ENCODE results near the gene SCAP.

DNA sequence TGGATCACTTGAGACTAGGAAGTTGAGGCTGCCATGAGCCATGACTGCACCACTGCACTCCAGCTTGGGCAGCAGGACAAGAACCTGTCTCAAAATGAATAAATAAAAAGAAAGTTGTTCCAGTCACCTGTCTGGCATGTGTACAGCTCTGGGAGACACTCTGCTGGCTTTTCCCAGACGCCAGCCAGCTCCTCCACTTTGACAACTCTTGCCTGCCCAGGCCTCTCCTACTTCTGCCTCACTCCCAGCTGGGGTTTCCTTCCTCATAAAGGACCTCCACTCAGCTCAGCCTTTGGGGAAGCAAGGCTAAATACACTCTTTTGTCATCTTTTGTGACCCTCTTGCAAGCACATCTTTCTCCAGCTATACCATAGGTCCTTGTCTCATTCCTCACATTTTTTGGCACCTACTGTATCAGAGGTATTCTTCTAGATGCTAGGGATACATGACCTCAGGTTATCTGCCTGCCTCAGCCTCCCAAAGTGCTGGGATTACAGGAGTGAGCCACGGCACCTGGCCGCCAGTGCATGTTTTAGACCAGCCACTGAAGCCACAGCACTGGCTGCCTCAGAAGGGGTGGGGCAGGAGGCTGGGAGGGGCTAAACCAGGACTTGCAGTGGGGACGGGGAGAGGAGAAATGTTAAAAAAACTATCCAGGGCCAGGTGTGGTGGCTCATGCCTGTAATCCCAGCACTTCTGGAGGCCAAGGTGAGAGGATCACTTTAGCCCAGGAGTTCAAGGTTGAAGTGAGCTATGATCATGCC, 47.8 kb upstream of the SCAP start:
- TF ChIP-seq ATF2 (tag by site-specific recombination; IDR thresholded peaks at IDR 0.05; ENCODE audit: low read depth) = no peak
- no peak for TF ChIP-seq CTCF (tag by site-specific recombination; IDR thresholded peaks at IDR 0.05)
- TF ChIP-seq, protein P1, sequence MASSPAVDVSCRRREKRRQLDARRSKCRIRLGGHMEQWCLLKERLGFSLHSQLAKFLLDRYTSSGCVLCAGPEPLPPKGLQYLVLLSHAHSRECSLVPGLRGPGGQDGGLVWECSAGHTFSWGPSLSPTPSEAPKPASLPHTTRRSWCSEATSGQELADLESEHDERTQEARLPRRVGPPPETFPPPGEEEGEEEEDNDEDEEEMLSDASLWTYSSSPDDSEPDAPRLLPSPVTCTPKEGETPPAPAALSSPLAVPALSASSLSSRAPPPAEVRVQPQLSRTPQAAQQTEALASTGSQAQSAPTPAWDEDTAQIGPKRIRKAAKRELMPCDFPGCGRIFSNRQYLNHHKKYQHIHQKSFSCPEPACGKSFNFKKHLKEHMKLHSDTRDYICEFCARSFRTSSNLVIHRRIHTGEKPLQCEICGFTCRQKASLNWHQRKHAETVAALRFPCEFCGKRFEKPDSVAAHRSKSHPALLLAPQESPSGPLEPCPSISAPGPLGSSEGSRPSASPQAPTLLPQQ (tag by site-specific recombination; IDR thresholded peaks at IDR 0.05) = no peak
- TF ChIP-seq PBX3 (CRISPR knock-in tag; IDR thresholded peaks at IDR 0.05) = no peak
- no peak for TF ChIP-seq ZBTB26 (tag by site-specific recombination; optimal IDR thresholded peaks at IDR 0.05)
- TF ChIP-seq, protein P2, sequence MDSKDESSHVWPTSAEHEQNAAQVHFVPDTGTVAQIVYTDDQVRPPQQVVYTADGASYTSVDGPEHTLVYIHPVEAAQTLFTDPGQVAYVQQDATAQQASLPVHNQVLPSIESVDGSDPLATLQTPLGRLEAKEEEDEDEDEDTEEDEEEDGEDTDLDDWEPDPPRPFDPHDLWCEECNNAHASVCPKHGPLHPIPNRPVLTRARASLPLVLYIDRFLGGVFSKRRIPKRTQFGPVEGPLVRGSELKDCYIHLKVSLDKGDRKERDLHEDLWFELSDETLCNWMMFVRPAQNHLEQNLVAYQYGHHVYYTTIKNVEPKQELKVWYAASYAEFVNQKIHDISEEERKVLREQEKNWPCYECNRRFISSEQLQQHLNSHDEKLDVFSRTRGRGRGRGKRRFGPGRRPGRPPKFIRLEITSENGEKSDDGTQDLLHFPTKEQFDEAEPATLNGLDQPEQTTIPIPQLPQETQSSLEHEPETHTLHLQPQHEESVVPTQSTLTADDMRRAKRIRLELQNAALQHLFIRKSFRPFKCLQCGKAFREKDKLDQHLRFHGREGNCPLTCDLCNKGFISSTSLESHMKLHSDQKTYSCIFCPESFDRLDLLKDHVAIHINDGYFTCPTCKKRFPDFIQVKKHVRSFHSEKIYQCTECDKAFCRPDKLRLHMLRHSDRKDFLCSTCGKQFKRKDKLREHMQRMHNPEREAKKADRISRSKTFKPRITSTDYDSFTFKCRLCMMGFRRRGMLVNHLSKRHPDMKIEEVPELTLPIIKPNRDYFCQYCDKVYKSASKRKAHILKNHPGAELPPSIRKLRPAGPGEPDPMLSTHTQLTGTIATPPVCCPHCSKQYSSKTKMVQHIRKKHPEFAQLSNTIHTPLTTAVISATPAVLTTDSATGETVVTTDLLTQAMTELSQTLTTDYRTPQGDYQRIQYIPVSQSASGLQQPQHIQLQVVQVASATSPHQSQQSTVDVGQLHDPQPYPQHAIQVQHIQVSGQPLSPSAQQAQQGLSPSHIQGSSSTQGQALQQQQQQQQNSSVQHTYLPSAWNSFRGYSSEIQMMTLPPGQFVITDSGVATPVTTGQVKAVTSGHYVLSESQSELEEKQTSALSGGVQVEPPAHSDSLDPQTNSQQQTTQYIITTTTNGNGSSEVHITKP (tag by site-specific recombination; IDR thresholded peaks at IDR 0.05) = no peak
- no peak for TF ChIP-seq REST (tag by site-specific recombination; IDR thresholded peaks at IDR 0.05)
- no peak for TF ChIP-seq ZNF146 (tag by site-specific recombination; IDR thresholded peaks at IDR 0.05)
- TF ChIP-seq ZNF645 (tag by site-specific recombination; IDR thresholded peaks at IDR 0.05) = no peak
- no peak for TF ChIP-seq ZNF544 (tag by site-specific recombination; IDR thresholded peaks at IDR 0.05)
- TF ChIP-seq ZNF664 (tag by site-specific recombination; IDR thresholded peaks at IDR 0.05) = no peak
- TF ChIP-seq TCF7L2 (IDR thresholded peaks at IDR 0.05; ENCODE audit: borderline replicate concordance, low read depth, low read length) = no peak
- TF ChIP-seq MYNN (tag by site-specific recombination; IDR thresholded peaks at IDR 0.05; ENCODE audit: borderline replicate concordance) = no peak
- TF ChIP-seq, protein P3, sequence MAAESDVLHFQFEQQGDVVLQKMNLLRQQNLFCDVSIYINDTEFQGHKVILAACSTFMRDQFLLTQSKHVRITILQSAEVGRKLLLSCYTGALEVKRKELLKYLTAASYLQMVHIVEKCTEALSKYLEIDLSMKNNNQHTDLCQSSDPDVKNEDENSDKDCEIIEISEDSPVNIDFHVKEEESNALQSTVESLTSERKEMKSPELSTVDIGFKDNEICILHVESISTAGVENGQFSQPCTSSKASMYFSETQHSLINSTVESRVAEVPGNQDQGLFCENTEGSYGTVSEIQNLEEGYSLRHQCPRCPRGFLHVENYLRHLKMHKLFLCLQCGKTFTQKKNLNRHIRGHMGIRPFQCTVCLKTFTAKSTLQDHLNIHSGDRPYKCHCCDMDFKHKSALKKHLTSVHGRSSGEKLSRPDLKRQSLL (tag by site-specific recombination; IDR thresholded peaks at IDR 0.05) = no peak

Measured in HEK293 (cell line).